Gastroesophageal sphincter (tissue), 4 donors: ENCODE measurements around the gene MYLK. TPM values are rescaled to one million over a fixed set of nuclear protein-coding genes. Genes with fewer than 3 reads are reported as not detected.

ENCODE experiments used
- ATAC-seq: fragments of 150-250 bp; one replicate; pipeline ENCODE4 v1.9.1; 2016; ENCODE audit warnings: mild to moderate bottlenecking, moderate library complexity
- H3K27ac ChIP-seq, 4 donors: fragments of 200-600 bp; sonication (generic) in 3 of 4; 1 replicate in 3 of 4; 2 replicates in 1 of 4; pipeline ENCODE4 v1.5.1; 2016 to 2019
- H3K27me3 ChIP-seq: fragments of 200-600 bp; sonication (generic); one replicate; pipeline ENCODE4 v1.5.1; 2019
- H3K36me3 ChIP-seq, 2 donors: fragments of 200-600 bp; sonication (generic); one replicate each; pipeline ENCODE4 v1.5.1; 2019; ENCODE audit warnings: control low read depth in 1 of 2
- H3K4me1 ChIP-seq, 3 donors: fragments of 200-600 bp; sonication (generic); 1 replicate in 2 of 3; 2 replicates in 1 of 3; pipeline ENCODE4 v1.5.1; 2016 to 2019; ENCODE audit warnings: control low read depth in 2 of 3
- H3K4me3 ChIP-seq, 2 donors: fragments of 200-600 bp; sonication (generic); one replicate each; pipeline ENCODE4 v1.5.1; 2019; ENCODE audit warnings: mild to moderate bottlenecking in 1 of 2, moderate library complexity in 1 of 2
- H3K9me3 ChIP-seq, 3 donors: fragments of 200-600 bp; sonication (generic); one replicate each; pipeline ENCODE4 v1.5.1; 2017 to 2019; ENCODE audit warnings: control low read depth in 2 of 3
- CTCF ChIP-seq, 4 experiments: fragments of 200-600 bp in 2 of 4; fragments of 450-650 bp in 2 of 4; sonication (generic) in 1 of 4; IDR thresholded peaks; one replicate each; pipeline ENCODE4 v1.5.1; 2017 to 2019; ENCODE audit warnings: antibody characterized with exemption in 4 of 4, mild to moderate bottlenecking in 2 of 4, moderate library complexity in 2 of 4
- EP300 ChIP-seq: sonication (generic); formaldehyde crosslinking; IDR thresholded peaks from one replicate; pipeline ENCODE4 v1.6.1; 2017; ENCODE audit warnings: antibody characterized with exemption, mild to moderate bottlenecking
- POLR2A ChIP-seq, 2 donors: fragments of 450-650 bp; IDR thresholded peaks; one replicate each; pipeline ENCODE4 v1.6.1; 2017; ENCODE audit warnings: antibody characterized with exemption in 2 of 2, mild to moderate bottlenecking in 2 of 2, moderate library complexity in 1 of 2
- POLR2AphosphoS5 ChIP-seq: sonication (generic); formaldehyde crosslinking; IDR thresholded peaks from one replicate; pipeline ENCODE4 v1.6.1; 2017; ENCODE audit warnings: antibody characterized with exemption
- WGBS, 2 donors: methylation state at CpG; one replicate each; pipeline ENCODE4 v1.1.5; 2018; ENCODE audit warnings: low coverage in 1 of 2; 5-methylcytosine and 5-hydroxymethylcytosine counted together
- total RNA-seq, 4 donors: library from RNA; depleted of rRNA; stranded (reverse); fragments of >200 nt; gene quantifications; one replicate each; pipeline ENCODE4 v1.1.0, GENCODE V29; 2016

The MYLK gene
- total RNA-seq, 4 donors from 2014 or later, result 1,558 to 2,522 (median 2,261) TPM

DNA sequence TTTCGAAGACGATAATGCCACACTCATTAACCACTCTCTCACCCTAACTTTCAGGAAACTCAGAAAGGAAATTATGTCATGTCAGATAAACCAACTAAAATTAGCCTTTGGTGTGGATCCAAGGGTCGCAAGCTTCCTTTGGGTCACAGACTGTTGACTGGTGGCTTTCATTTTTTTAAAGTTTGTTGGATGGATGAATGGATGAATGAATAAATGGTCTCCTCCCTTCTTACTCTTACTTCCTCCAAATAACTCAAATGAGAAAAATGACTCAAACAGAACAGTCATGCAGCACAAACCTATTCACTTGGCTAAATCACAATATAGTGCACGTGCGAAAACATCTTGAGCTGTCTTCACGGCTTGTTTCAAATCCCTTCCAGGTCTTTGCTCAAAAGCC is 216.3 kb downstream of the MYLK start:
- H3K27me3 ChIP-seq, result no peaks in the 10 kb centered on the region
- no peak overlapping the region for H3K4me3 ChIP-seq
- peaks cover 0 to 64% of the 10 kb centered on the region in 2 donors for H3K36me3 ChIP-seq
- WGBS, 2 donors, result 21 to 23% methylated on average over 6 of the region's 6 CpGs
- peaks cover 3 to 100% (median 11%) of the 10 kb centered on the region in 3 donors for H3K4me1 ChIP-seq
- peak overlapping the region; percentile 70 to 96 (median 92) for H3K27ac ChIP-seq
- no peak for ATAC-seq
- TF ChIP-seq POLR2AphosphoS5, result peak; percentile 29
- no peak for TF ChIP-seq EP300
- TF ChIP-seq CTCF (IDR thresholded peaks at IDR 0.05), result no peak
- no peak for TF ChIP-seq POLR2A (IDR thresholded peaks at IDR 0.05)
- H3K9me3 ChIP-seq, result no peaks in the 10 kb centered on the region

DNA sequence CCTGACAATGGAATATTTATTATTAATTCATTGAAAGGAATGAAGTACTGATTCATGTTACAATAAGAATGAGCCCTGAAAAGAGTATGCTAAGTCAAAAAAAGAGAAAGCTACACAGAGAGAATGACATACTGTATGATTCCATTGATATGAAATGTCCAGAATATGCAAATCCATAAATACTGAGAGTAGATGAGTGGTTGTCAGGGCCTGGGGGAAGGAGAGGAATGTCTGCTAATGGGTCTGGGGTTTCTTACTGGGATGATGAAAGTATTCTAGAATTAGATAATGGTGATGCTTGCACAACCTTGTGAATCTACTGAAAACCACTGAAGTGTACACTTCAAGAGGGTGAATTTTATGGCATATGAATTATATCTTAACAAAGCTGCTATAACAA is 219.4 kb downstream of the MYLK start:
- Histone ChIP-seq H3K4me3 (no peak overlapping the region), H3K36me3 (peaks cover 0 to 67% of the 10 kb centered on the region in 2 donors), H3K9me3 (no peaks in the 10 kb centered on the region), H3K27me3 (no peaks in the 10 kb centered on the region), H3K4me1 (peaks cover 13 to 100% (median 25%) of the 10 kb centered on the region in 3 donors), H3K27ac (peak overlapping the region; percentile 90 to 96 (median 94))
- no peak for ATAC-seq
- TF ChIP-seq POLR2AphosphoS5 (no peak), EP300 (no peak), POLR2A (IDR thresholded peaks at IDR 0.05) (no peak), CTCF (IDR thresholded peaks at IDR 0.05) (no peak)

DNA sequence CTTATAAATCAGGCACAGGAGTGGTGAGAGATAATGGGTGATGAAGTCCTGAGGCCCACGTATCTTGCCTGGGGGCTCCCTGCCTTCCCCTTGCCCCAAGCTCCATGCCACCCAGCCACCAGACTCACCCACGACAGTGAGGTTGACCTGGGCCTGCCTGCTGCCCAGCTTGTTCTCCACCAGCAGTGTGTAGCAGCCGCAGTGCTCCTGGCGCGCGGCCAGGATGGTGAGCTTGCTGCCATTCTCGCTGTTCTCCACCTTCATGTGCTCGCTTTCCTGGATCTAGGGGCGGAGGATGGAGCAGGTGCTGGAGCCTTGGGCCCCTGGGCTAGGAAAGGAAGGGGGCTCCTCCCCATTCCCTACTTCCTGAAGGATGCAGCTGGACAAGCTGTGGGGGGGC is 220.2 kb downstream of the MYLK start:
- H3K36me3 ChIP-seq, result peaks cover 0 to 59% of the 10 kb centered on the region in 2 donors
- peak overlapping the region; percentile 90 to 96 (median 94) for H3K27ac ChIP-seq
- H3K4me3 ChIP-seq, result no peak overlapping the region
- no peaks in the 10 kb centered on the region for H3K27me3 ChIP-seq
- TF ChIP-seq EP300, result no peak
- TF ChIP-seq POLR2AphosphoS5, result no peak
- no peak for TF ChIP-seq POLR2A (IDR thresholded peaks at IDR 0.05)
- no peak for TF ChIP-seq CTCF (IDR thresholded peaks at IDR 0.05)
- H3K4me1 ChIP-seq, result peaks cover 21 to 100% (median 33%) of the 10 kb centered on the region in 3 donors
- ATAC-seq, result no peak
- 33 to 50% methylated on average over 1 of the region's 9 CpGs for WGBS, 2 donors
- no peaks in the 10 kb centered on the region for H3K9me3 ChIP-seq

- H3K4me1 ChIP-seq, result peaks cover 27 to 100% (median 38%) of the 10 kb centered on the region in 3 donors
- no peaks in the 10 kb centered on the region for H3K9me3 ChIP-seq
- TF ChIP-seq CTCF (IDR thresholded peaks at IDR 0.05), result no peak
- TF ChIP-seq EP300, result no peak
- TF ChIP-seq POLR2A (IDR thresholded peaks at IDR 0.05), result no peak
- peak; percentile 40 for TF ChIP-seq POLR2AphosphoS5
- H3K27me3 ChIP-seq, result no peaks in the 10 kb centered on the region
- peak overlapping the region; percentile 90 to 96 (median 94) for H3K27ac ChIP-seq
- no peak for ATAC-seq
- 83% methylated on average over 1 of the region's 1 CpG; no CpG with 5 or more reads in 1 of the 2 donors for WGBS, 2 donors
- H3K4me3 ChIP-seq, result no peak overlapping the region
- peaks cover 0 to 51% of the 10 kb centered on the region in 2 donors for H3K36me3 ChIP-seq
These were observed 222.2 kb downstream of the MYLK start for GRCh38 chr3:123661973-123662372.

DNA sequence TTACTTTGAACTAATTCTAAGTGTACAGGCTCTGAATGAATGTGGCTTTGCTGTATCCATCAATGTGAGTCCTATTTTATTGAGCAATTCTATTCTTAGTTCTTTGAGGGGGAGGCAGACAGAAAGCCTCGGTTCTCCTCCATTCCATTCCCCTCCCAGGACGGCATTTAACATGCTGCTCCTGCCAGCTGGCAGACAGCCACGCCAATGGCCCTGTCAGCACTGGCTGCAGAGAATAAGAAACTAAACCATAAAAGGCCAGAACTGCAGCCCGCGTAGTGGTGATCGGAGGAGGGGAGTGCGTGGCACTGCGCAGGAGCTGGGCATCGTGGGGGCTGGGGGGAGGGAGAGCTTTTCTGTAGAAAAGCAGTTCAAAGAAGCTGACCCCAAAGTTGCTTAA is 223.2 kb downstream of the MYLK start:
- no peak overlapping the region for H3K4me3 ChIP-seq
- peak overlapping the region; percentile 90 to 96 (median 94) for H3K27ac ChIP-seq
- no peak for TF ChIP-seq POLR2A (IDR thresholded peaks at IDR 0.05)
- TF ChIP-seq EP300, result peak; percentile 85
- peak; percentile 98 for TF ChIP-seq POLR2AphosphoS5
- WGBS, 2 donors, result 3% methylated on average over 6 of the region's 9 CpGs; no CpG with 5 or more reads in 1 of the 2 donors
- no peaks in the 10 kb centered on the region for H3K9me3 ChIP-seq
- H3K27me3 ChIP-seq, result no peaks in the 10 kb centered on the region
- ATAC-seq, result peak; percentile 89
- H3K36me3 ChIP-seq, result peaks cover 0 to 51% of the 10 kb centered on the region in 2 donors
- peaks cover 31 to 100% (median 38%) of the 10 kb centered on the region in 3 donors for H3K4me1 ChIP-seq
